C4-2B (cell line): ENCODE measurements around the gene TAB2.

ENCODE experiments used
- CTCF ChIP-seq: fragments of 450-650 bp; conservative IDR thresholded peaks from 2 replicates; pipeline ENCODE4 v1.5.1; 2017; ENCODE audit warnings: mild to moderate bottlenecking
- ZFX ChIP-seq: fragments of 450-650 bp; IDR thresholded peaks from 2 replicates; pipeline ENCODE4 v1.6.1; 2017

DNA sequence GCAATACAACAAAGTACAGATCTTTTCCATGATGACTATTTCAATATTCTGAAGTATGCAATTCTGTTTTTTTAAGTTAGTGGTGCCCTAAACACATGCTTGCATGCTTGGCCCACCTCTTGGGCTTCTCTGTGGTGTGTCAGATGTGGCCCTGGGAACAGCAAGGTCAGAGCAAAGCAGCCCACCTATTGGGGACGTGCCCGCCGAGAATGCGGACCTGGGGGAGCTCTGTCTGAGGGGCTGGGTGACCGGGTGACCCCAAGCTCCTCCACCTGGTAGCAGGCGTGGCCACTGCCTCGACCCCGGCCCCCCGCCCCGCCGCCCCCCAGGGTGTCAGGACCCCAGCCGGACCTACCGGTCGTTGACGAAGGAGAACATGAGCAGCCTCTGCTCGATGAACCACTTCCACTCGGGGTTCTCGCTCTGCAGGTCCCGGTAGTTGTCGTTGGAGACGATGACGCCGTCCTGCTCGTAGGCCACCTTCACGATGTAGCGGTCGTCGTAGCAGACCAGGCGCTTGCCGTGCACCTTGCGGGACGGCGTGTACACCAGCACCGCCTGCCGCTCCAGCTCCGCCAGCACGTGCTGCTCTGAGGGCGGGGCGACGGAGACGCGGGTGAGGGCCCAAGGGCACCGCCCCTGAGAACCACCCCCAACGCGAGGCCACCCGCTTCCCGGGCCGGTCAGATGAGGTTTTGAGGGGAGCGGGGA is 139.0 kb downstream of the TAB2 start:
- TF ChIP-seq CTCF (no peak), ZFX (no peak)
